Measurements from ENCODE around the gene AOAH.

Gene AOAH

DNA sequence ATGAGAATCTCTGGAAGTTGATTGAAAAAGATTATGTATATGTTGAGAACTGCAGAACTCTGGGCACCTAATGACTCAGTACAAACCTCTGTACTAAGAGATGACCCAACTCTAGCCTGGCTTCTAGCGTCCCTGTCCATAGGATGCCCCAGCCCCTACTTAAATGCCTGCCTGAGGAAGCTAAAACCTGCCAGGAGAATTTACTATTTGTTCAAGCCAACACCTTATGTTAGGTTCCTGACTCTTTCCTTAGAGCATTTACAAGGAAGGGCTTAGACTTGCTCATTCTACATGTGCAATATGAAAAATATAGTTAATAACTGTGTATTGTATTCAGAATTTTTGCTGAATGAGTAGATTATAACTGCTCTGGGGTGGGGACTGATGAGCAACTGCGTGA, 37.5 kb upstream of the AOAH start:
- no peaks in the 10 kb centered on the region for H3F3A ChIP-seq (ENCODE audit: low read depth)
- no peak overlapping the region for H3K9ac ChIP-seq (ENCODE audit: low read depth, low read length, poor library complexity, severe bottlenecking)
- H3K9me2 ChIP-seq (replicated peaks; ENCODE audit: low read depth, low read length), result no peaks in the 10 kb centered on the region
- H3K4me3 ChIP-seq (ENCODE audit: low read length, poor library complexity, severe bottlenecking), result no peak overlapping the region
- H3K4me1 ChIP-seq (ENCODE audit: insufficient read depth, low read length, poor library complexity, severe bottlenecking), result peaks cover 3% of the 10 kb centered on the region
- no peaks in the 10 kb centered on the region for H3K27me3 ChIP-seq (ENCODE audit: insufficient read depth, low read length, poor library complexity, severe bottlenecking)
- no peaks in the 10 kb centered on the region for H4K20me1 ChIP-seq (ENCODE audit: insufficient read depth, low read length, poor library complexity, severe bottlenecking)
- no peaks in the 10 kb centered on the region for H3K79me2 ChIP-seq (ENCODE audit: insufficient read depth, low read length)
- H2AFZ ChIP-seq (ENCODE audit: low read length), result no peak overlapping the region
- TF ChIP-seq, protein P1, sequence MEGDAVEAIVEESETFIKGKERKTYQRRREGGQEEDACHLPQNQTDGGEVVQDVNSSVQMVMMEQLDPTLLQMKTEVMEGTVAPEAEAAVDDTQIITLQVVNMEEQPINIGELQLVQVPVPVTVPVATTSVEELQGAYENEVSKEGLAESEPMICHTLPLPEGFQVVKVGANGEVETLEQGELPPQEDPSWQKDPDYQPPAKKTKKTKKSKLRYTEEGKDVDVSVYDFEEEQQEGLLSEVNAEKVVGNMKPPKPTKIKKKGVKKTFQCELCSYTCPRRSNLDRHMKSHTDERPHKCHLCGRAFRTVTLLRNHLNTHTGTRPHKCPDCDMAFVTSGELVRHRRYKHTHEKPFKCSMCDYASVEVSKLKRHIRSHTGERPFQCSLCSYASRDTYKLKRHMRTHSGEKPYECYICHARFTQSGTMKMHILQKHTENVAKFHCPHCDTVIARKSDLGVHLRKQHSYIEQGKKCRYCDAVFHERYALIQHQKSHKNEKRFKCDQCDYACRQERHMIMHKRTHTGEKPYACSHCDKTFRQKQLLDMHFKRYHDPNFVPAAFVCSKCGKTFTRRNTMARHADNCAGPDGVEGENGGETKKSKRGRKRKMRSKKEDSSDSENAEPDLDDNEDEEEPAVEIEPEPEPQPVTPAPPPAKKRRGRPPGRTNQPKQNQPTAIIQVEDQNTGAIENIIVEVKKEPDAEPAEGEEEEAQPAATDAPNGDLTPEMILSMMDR (conservative IDR thresholded peaks at IDR 0.05; ENCODE audit: low read length), result no peak
- no peak for TF ChIP-seq EZH2phosphoT487 (IDR thresholded peaks at IDR 0.05; ENCODE audit: borderline replicate concordance)
- no peaks in the 10 kb centered on the region for H3K9me3 ChIP-seq (ENCODE audit: insufficient read depth, low read depth, low read length)
- H3K36me3 ChIP-seq (ENCODE audit: insufficient read depth, low read length), result no peaks in the 10 kb centered on the region
- no peak overlapping the region for H3K4me2 ChIP-seq (ENCODE audit: low read depth, low read length, poor library complexity, severe bottlenecking)

- no peak overlapping the region for H3K4me3 ChIP-seq (ENCODE audit: low read length, poor library complexity, severe bottlenecking)
- no peaks in the 10 kb centered on the region for H3K27me3 ChIP-seq (ENCODE audit: insufficient read depth, low read length, poor library complexity, severe bottlenecking)
- no peaks in the 10 kb centered on the region for H3K9me2 ChIP-seq (replicated peaks; ENCODE audit: low read depth, low read length)
- H3F3A ChIP-seq (ENCODE audit: low read depth), result no peaks in the 10 kb centered on the region
- peaks cover 3% of the 10 kb centered on the region for H3K4me1 ChIP-seq (ENCODE audit: insufficient read depth, low read length, poor library complexity, severe bottlenecking)
- no peaks in the 10 kb centered on the region for H3K36me3 ChIP-seq (ENCODE audit: insufficient read depth, low read length)
- H2AFZ ChIP-seq (ENCODE audit: low read length), result no peak overlapping the region
- no peaks in the 10 kb centered on the region for H3K9me3 ChIP-seq (ENCODE audit: insufficient read depth, low read depth, low read length)
- H3K9ac ChIP-seq (ENCODE audit: low read depth, low read length, poor library complexity, severe bottlenecking), result no peak overlapping the region
- H3K79me2 ChIP-seq (ENCODE audit: insufficient read depth, low read length), result no peaks in the 10 kb centered on the region
- no peaks in the 10 kb centered on the region for H4K20me1 ChIP-seq (ENCODE audit: insufficient read depth, low read length, poor library complexity, severe bottlenecking)
- H3K4me2 ChIP-seq (ENCODE audit: low read depth, low read length, poor library complexity, severe bottlenecking), result no peak overlapping the region
- TF ChIP-seq EZH2phosphoT487 (IDR thresholded peaks at IDR 0.05; ENCODE audit: borderline replicate concordance), result no peak
- TF ChIP-seq, protein P1 (conservative IDR thresholded peaks at IDR 0.05; ENCODE audit: low read length), result no peak
Measured at GRCh38 chr7:36760856-36761762, 36.8 kb upstream of the AOAH start.

GRCh38 chr7:36758879-36759278, 34.6 kb upstream of the AOAH start:
- Histone ChIP-seq H3K9me3 (ENCODE audit: insufficient read depth, low read depth, low read length) (no peaks in the 10 kb centered on the region), H3K4me3 (ENCODE audit: low read length, poor library complexity, severe bottlenecking) (no peak overlapping the region), H4K20me1 (ENCODE audit: insufficient read depth, low read length, poor library complexity, severe bottlenecking) (no peaks in the 10 kb centered on the region), H3K4me2 (ENCODE audit: low read depth, low read length, poor library complexity, severe bottlenecking) (no peak overlapping the region), H3K79me2 (ENCODE audit: insufficient read depth, low read length) (no peaks in the 10 kb centered on the region), H3K27me3 (ENCODE audit: insufficient read depth, low read length, poor library complexity, severe bottlenecking) (no peaks in the 10 kb centered on the region), H3K9me2 (replicated peaks; ENCODE audit: low read depth, low read length) (no peaks in the 10 kb centered on the region), H2AFZ (ENCODE audit: low read length) (no peak overlapping the region), H3K9ac (ENCODE audit: low read depth, low read length, poor library complexity, severe bottlenecking) (no peak overlapping the region), H3F3A (ENCODE audit: low read depth) (no peaks in the 10 kb centered on the region), H3K4me1 (ENCODE audit: insufficient read depth, low read length, poor library complexity, severe bottlenecking) (peaks cover 3% of the 10 kb centered on the region), H3K36me3 (ENCODE audit: insufficient read depth, low read length) (no peaks in the 10 kb centered on the region)
- no peak for TF ChIP-seq EZH2phosphoT487 (IDR thresholded peaks at IDR 0.05; ENCODE audit: borderline replicate concordance)
- TF ChIP-seq, protein P1 (conservative IDR thresholded peaks at IDR 0.05; ENCODE audit: low read length), result no peak

Measured in Loucy (cell line).